ENCODE data around the gene RNF187. TPM values are rescaled to one million over a fixed set of nuclear protein-coding genes. Genes with fewer than 3 reads are reported as not detected.

RNF187 gene
- total RNA-seq, 4 donors from 2014 or later: 12.9 to 33.7 (median 24.7) TPM

GRCh38 chr1:228460821-228461220 is 26.4 kb upstream of the RNF187 start:
- TF ChIP-seq CTCF (IDR thresholded peaks at IDR 0.05; ENCODE audit: low read depth): no peak

- TF ChIP-seq CTCF (IDR thresholded peaks at IDR 0.05; ENCODE audit: low read depth): no peak
Observed at GRCh38 chr1:228462560-228462959, 24.6 kb upstream of the RNF187 start.

GRCh38 chr1:228463009-228463558 is 24.1 kb upstream of the RNF187 start:
- TF ChIP-seq CTCF (IDR thresholded peaks at IDR 0.05; ENCODE audit: low read depth): no peak

GRCh38 chr1:228463559-228464455 is 23.4 kb upstream of the RNF187 start:
- TF ChIP-seq CTCF (IDR thresholded peaks at IDR 0.05; ENCODE audit: low read depth): no peak

GRCh38 chr1:228464487-228464983 is 22.6 kb upstream of the RNF187 start:
- no peak for TF ChIP-seq CTCF (IDR thresholded peaks at IDR 0.05; ENCODE audit: low read depth)

- TF ChIP-seq CTCF (IDR thresholded peaks at IDR 0.05; ENCODE audit: low read depth): no peak
Observed at GRCh38 chr1:228465141-228465540, 22.0 kb upstream of the RNF187 start.

- TF ChIP-seq CTCF (IDR thresholded peaks at IDR 0.05; ENCODE audit: low read depth): no peak
Observed at GRCh38 chr1:228465571-228466146, 21.5 kb upstream of the RNF187 start.
